ENCODE measurements around the gene LAMB1. TPM values are rescaled to one million over a fixed set of nuclear protein-coding genes. Genes with fewer than 3 reads are reported as not detected.

Gene LAMB1
- total and polyA plus RNA-seq, 2 of the 13 experiments (the other 11 are each of a cell fraction or from before 2014, with no cell fraction given) = 109 to 124 TPM

DNA sequence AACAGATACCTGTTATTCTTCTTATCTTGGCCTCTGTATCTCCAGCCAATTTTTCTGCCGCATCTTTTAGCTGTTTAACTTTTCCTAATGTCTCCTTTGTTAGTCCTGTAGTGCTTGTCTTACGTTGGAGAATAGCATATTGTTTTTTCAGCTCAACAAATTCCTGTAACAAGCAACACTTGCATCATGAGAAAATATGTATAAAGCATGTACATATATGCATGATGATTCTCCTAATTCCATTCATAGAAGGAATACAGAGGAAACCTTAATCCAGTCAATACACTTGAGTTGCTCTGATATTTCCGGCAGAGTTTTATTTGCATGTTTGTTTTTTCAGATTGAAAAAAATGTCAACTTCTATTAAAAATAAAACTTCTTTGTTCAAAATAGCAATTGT, 26.1 kb upstream of the LAMB1 start:
- Histone ChIP-seq H4K20me1 (ENCODE audit: insufficient read depth, low read length) (no peaks in the 10 kb centered on the region), H3K4me1 (ENCODE audit: insufficient read depth, low read length) (peaks cover 32% of the 10 kb centered on the region), H3K4me3 (replicated peaks in 1 of 3; ENCODE audit: insufficient read depth in 1 of 3, low read depth in 2 of 3, low read length in 3 of 3) (no peak overlapping the region), H3K27me3 (ENCODE audit: control insufficient read depth in 1 of 2, insufficient read depth in 2 of 2, low read length in 2 of 2) (peaks cover 0 to 32% of the 10 kb centered on the region in 2 experiments; a peak in 3 of 5 replicates), H3K36me3 (replicated peaks in 1 of 2; ENCODE audit: control insufficient read depth in 1 of 2, insufficient read depth in 2 of 2, low read length in 2 of 2) (no peaks in the 10 kb centered on the region), H2AFZ (ENCODE audit: low read length) (no peak overlapping the region), H3K79me2 (ENCODE audit: insufficient read depth, low read length) (no peaks in the 10 kb centered on the region), H3K27ac (ENCODE audit: extremely low read length, insufficient read depth, low read length) (no peak overlapping the region), H3K9ac (ENCODE audit: insufficient read depth, low read depth, low read length) (no peak overlapping the region), H3K4me2 (ENCODE audit: low read depth, low read length) (no peak overlapping the region), H3K9me3 (ENCODE audit: low read length) (no peaks in the 10 kb centered on the region)
- in situ Hi-C loops (cut with HindIII; ENCODE audit: extremely low pct_ligation_motif_present, low pct_unique_long_range_greater_than_20kb) (no loop called here), intact Hi-C loops (cut with micrococcal nuclease; ENCODE audit: unreplicated experiment) (no loop called here)
- ChIA-PET POLR2A (no interaction called here), CTCF (ENCODE audit: low intra/inter-chr PET ratio, low total read pairs) (no interaction called here)
- BruUV-seq (replicated peaks) = no TSS peak
- DNase-seq (ENCODE audit: low spot score) = no peak
- FAIRE-seq = no peak
- WGBS (ENCODE audit: low lambda C conversion rate) = 83% methylated on average over 3 of the region's 3 CpGs
- no peak for ATAC-seq
- TF ChIP-seq YEATS2 (CRISPR knock-in tag; IDR thresholded peaks at IDR 0.05; ENCODE audit: borderline replicate concordance) (no peak), FIP1L1 (IDR thresholded peaks at IDR 0.05; ENCODE audit: borderline replicate concordance, insufficient read depth, low read depth, low read length) (no peak), ZNF816 (CRISPR knock-in tag; IDR thresholded peaks at IDR 0.05; ENCODE audit: borderline replicate concordance) (no peak), ZKSCAN1 (IDR thresholded peaks at IDR 0.05; ENCODE audit: low read length) (no peak), ZSCAN25 (CRISPR knock-in tag; IDR thresholded peaks at IDR 0.05) (no peak), DNMT1 (CRISPR knock-in tag; IDR thresholded peaks at IDR 0.05) (no peak), ZNF256 (CRISPR knock-in tag; conservative IDR thresholded peaks at IDR 0.05) (no peak), RBM39 (IDR thresholded peaks at IDR 0.05; ENCODE audit: low read depth, low read length, poor library complexity, severe bottlenecking) (no peak)
- TF ChIP-seq, protein P1, sequence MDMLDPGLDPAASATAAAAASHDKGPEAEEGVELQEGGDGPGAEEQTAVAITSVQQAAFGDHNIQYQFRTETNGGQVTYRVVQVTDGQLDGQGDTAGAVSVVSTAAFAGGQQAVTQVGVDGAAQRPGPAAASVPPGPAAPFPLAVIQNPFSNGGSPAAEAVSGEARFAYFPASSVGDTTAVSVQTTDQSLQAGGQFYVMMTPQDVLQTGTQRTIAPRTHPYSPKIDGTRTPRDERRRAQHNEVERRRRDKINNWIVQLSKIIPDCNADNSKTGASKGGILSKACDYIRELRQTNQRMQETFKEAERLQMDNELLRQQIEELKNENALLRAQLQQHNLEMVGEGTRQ (IDR thresholded peaks at IDR 0.05; ENCODE audit: low read depth, low read length) = no peak
- TF ChIP-seq, protein P1 (CRISPR knock-in tag; IDR thresholded peaks at IDR 0.05; ENCODE audit: borderline replicate concordance) = no peak
- TF ChIP-seq, protein P2, sequence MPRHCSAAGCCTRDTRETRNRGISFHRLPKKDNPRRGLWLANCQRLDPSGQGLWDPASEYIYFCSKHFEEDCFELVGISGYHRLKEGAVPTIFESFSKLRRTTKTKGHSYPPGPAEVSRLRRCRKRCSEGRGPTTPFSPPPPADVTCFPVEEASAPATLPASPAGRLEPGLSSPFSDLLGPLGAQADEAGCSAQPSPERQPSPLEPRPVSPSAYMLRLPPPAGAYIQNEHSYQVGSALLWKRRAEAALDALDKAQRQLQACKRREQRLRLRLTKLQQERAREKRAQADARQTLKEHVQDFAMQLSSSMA (CRISPR knock-in tag; IDR thresholded peaks at IDR 0.05) = no peak
- TF ChIP-seq, protein P3, sequence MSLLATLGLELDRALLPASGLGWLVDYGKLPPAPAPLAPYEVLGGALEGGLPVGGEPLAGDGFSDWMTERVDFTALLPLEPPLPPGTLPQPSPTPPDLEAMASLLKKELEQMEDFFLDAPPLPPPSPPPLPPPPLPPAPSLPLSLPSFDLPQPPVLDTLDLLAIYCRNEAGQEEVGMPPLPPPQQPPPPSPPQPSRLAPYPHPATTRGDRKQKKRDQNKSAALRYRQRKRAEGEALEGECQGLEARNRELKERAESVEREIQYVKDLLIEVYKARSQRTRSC (CRISPR knock-in tag; IDR thresholded peaks at IDR 0.05; ENCODE audit: low read depth) = no peak
- TF ChIP-seq, protein P4, sequence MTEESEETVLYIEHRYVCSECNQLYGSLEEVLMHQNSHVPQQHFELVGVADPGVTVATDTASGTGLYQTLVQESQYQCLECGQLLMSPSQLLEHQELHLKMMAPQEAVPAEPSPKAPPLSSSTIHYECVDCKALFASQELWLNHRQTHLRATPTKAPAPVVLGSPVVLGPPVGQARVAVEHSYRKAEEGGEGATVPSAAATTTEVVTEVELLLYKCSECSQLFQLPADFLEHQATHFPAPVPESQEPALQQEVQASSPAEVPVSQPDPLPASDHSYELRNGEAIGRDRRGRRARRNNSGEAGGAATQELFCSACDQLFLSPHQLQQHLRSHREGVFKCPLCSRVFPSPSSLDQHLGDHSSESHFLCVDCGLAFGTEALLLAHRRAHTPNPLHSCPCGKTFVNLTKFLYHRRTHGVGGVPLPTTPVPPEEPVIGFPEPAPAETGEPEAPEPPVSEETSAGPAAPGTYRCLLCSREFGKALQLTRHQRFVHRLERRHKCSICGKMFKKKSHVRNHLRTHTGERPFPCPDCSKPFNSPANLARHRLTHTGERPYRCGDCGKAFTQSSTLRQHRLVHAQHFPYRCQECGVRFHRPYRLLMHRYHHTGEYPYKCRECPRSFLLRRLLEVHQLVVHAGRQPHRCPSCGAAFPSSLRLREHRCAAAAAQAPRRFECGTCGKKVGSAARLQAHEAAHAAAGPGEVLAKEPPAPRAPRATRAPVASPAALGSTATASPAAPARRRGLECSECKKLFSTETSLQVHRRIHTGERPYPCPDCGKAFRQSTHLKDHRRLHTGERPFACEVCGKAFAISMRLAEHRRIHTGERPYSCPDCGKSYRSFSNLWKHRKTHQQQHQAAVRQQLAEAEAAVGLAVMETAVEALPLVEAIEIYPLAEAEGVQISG (CRISPR knock-in tag; IDR thresholded peaks at IDR 0.05) = no peak
- TF ChIP-seq, protein P5, sequence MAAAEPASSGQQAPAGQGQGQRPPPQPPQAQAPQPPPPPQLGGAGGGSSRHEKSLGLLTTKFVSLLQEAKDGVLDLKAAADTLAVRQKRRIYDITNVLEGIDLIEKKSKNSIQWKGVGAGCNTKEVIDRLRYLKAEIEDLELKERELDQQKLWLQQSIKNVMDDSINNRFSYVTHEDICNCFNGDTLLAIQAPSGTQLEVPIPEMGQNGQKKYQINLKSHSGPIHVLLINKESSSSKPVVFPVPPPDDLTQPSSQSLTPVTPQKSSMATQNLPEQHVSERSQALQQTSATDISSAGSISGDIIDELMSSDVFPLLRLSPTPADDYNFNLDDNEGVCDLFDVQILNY (CRISPR knock-in tag; conservative IDR thresholded peaks at IDR 0.05) = no peak

Measured in HepG2 (cell line).